HepG2 (cell line): ENCODE data around the gene PIP4K2C. TPM values are rescaled to one million over a fixed set of nuclear protein-coding genes. Genes with fewer than 3 reads are reported as not detected.

Experiments
- AHR ChIP-seq: IDR thresholded peaks from 2 replicates; pipeline ENCODE4 v1.6.1; 2018; ENCODE audit warnings: missing genetic modification reagents, missing compliant biosample characterization
- ARNTL ChIP-seq: sonication (generic); formaldehyde crosslinking; IDR thresholded peaks from 2 replicates; pipeline ENCODE4 v1.4.0; 2020; ENCODE audit warnings: mild to moderate bottlenecking, missing genetic modification reagents
- ASH2L ChIP-seq: fragments of 300-600, 200-600 bp; sonication (generic); IDR thresholded peaks from 2 replicates; pipeline ENCODE4 v1.7.0; 2017; ENCODE audit warnings: low read depth, mild to moderate bottlenecking, moderate library complexity, mixed read lengths, low read length; ENCODE audit not compliant: insufficient read length
- FIP1L1 ChIP-seq: fragments of 200-400 bp; formaldehyde crosslinking; IDR thresholded peaks from 2 replicates; pipeline ENCODE4 v1.6.1; 2018; ENCODE audit warnings: low read depth, mild to moderate bottlenecking, low read length, moderate library complexity, borderline replicate concordance; ENCODE audit not compliant: insufficient read depth
- HNF4G ChIP-seq, 2 experiments: sonication (generic) in 1 of 2; formaldehyde crosslinking in 1 of 2; IDR thresholded peaks; 2 replicates each; pipeline versions ENCODE4 v1.4.0 to v1.6.1; 2011 to 2020; ENCODE audit warnings: borderline replicate concordance in 2 of 2, low read depth in 2 of 2, mild to moderate bottlenecking in 2 of 2, low read length in 1 of 2, missing genetic modification reagents in 1 of 2, moderate library complexity in 1 of 2
- IKZF4 ChIP-seq: sonication (generic); formaldehyde crosslinking; IDR thresholded peaks from 2 replicates; pipeline ENCODE4 v1.5.1; 2020; ENCODE audit warnings: borderline replicate concordance, mild to moderate bottlenecking, low read depth, missing genetic modification reagents; ENCODE audit errors: not compliant biosample characterization
- NR3C1 ChIP-seq: sonication (generic); formaldehyde crosslinking; IDR thresholded peaks from 2 replicates; pipeline ENCODE4 v1.4.0; 2020; ENCODE audit warnings: missing genetic modification reagents
- PHF5A ChIP-seq: IDR thresholded peaks from one replicate; pipeline ENCODE4 v1.6.1; 2018; ENCODE audit warnings: low read depth, missing genetic modification reagents; ENCODE audit not compliant: unreplicated experiment
- POGZ ChIP-seq: sonication (generic); formaldehyde crosslinking; IDR thresholded peaks from 2 replicates; pipeline ENCODE4 v1.4.0; 2020; ENCODE audit warnings: mild to moderate bottlenecking, missing genetic modification reagents
- POLR2AphosphoS5 ChIP-seq: IDR thresholded peaks from 2 replicates; pipeline ENCODE4 v1.6.1; 2012; ENCODE audit warnings: low read depth, low read length
- TEAD3 ChIP-seq: optimal IDR thresholded peaks from 2 replicates; pipeline ENCODE3; 2016; ENCODE audit warnings: borderline replicate concordance
- ZBTB3 ChIP-seq: sonication (generic); formaldehyde crosslinking; IDR thresholded peaks from 2 replicates; pipeline ENCODE4 v1.4.0; 2020; ENCODE audit warnings: low read depth, mild to moderate bottlenecking, moderate library complexity, missing genetic modification reagents, borderline replicate concordance
- ZBTB7A ChIP-seq: sonication (generic); formaldehyde crosslinking; IDR thresholded peaks from 2 replicates; pipeline ENCODE4 v1.8.0; 2022; ENCODE audit warnings: mild to moderate bottlenecking, missing genetic modification reagents
- ZMYM3 ChIP-seq: sonication (generic); formaldehyde crosslinking; IDR thresholded peaks from 2 replicates; pipeline ENCODE4 v1.5.1; 2020; ENCODE audit warnings: mild to moderate bottlenecking, missing genetic modification reagents
- ZNF329 ChIP-seq: sonication (generic); formaldehyde crosslinking; IDR thresholded peaks from 2 replicates; pipeline ENCODE4 v1.9.0; 2021; ENCODE audit warnings: low read depth, mild to moderate bottlenecking, missing genetic modification reagents
- ZNF549 ChIP-seq: sonication (generic); formaldehyde crosslinking; IDR thresholded peaks from 2 replicates; pipeline ENCODE4 v1.5.0; 2020; ENCODE audit warnings: missing genetic modification reagents
- ZNF768 ChIP-seq: sonication (generic); formaldehyde crosslinking; IDR thresholded peaks from 2 replicates; pipeline ENCODE4 v1.4.0; 2020; ENCODE audit warnings: missing genetic modification reagents
- ZNF780A ChIP-seq: sonication (generic); formaldehyde crosslinking; IDR thresholded peaks from 2 replicates; pipeline ENCODE4 v1.8.0; 2022; ENCODE audit warnings: mild to moderate bottlenecking, missing genetic modification reagents, moderate library complexity
- ZSCAN12 ChIP-seq: sonication (generic); formaldehyde crosslinking; IDR thresholded peaks from 2 replicates; pipeline ENCODE4 v1.9.0; 2021; ENCODE audit warnings: mild to moderate bottlenecking, missing genetic modification reagents
- ZSCAN25 ChIP-seq: sonication (generic); formaldehyde crosslinking; IDR thresholded peaks from 2 replicates; pipeline ENCODE4 v1.8.0; 2022; ENCODE audit warnings: mild to moderate bottlenecking, missing genetic modification reagents
- polyA plus RNA-seq, 8 experiments: library from polyadenylated mRNA; depleted of rRNA in 3 of 8; stranded (reverse) in 7 of 8; unstranded in 1 of 8; fragments of >200 nt; fragmentation: Illumina TruSeq in 4 of 8; extraction: Trizol in 4 of 8; gene quantifications; 2 replicates each; pipeline versions ENCODE4 v1.2.1 to v1.2.3, GENCODE V29; 2011 to 2016; ENCODE audit warnings: low read depth in 4 of 8, missing spikeins in 1 of 8, mixed read lengths in 1 of 8; ENCODE audit not compliant: insufficient read depth in 1 of 8
- total RNA-seq, 5 experiments: library from RNA; depleted of rRNA; stranded (reverse); fragments of >200 nt; fragmentation: Illumina TruSeq; extraction: Trizol; gene quantifications; 2 replicates each; pipeline ENCODE4 v1.2.3, GENCODE V29; 2016; ENCODE audit warnings: low read depth in 1 of 5
- TF ChIP-seq, protein P1 (sequence below): sonication (generic); formaldehyde crosslinking; IDR thresholded peaks from 2 replicates; pipeline ENCODE4 v1.5.0; 2020; ENCODE audit warnings: mild to moderate bottlenecking, missing genetic modification reagents, borderline replicate concordance
- TF ChIP-seq, protein P2 (sequence below): sonication (generic); IDR thresholded peaks from 2 replicates; pipeline ENCODE4 v1.6.1; 2016; ENCODE audit warnings: low read depth, borderline replicate concordance
- TF ChIP-seq, protein P3 (sequence below): fragments of 450-650 bp; IDR thresholded peaks from 2 replicates; pipeline ENCODE4 v1.6.1; 2016

The PIP4K2C gene
- total and polyA plus RNA-seq, 2 of the 13 experiments (the other 11 are each of a cell fraction or from before 2014, with no cell fraction given), result 23.3 to 26.4 TPM

DNA sequence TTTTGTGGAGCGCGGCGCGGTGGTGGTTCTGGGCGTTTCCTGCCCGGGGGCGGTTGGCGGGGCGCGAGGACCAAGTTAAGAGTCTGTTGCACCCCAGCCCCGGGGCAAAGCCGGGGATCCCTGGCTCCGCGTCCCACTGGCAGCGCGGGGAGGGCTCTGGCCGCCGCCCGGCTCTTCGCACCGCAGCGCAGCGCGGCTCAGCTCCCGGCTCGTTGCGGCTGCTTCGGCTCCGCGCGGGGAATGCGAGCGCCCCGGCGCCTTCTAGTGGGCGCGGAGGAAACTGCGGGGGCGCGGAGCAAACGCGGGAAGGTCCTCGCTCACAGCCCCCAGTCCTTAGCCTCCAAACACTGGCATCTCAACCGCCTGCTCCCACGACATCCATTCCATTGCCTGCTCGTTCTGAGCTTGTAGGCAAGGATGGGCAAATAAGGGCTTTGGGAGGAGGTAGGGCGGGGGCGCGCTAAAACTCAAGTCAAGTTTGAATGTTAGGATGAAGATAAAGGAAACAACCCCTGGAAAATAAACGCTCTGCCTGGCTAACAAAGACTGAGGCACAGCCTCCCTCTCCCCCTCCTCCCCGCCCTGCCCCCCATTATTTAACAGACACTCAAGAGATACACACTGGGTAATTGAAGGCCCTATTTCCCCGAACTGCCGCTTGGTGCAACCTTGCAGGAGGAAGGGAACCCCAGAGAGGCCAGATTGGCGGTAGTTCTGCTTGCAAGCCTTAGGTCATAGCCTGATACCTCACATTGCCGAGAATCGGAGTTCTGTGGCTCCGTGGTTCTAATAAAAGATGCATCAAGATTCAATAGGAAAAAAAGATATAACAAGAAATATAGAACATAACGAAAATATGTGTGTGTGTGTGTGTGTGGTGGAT is 42.2 kb downstream of the PIP4K2C start, which contains the start of gene B4GALNT1 (continued):
- TF ChIP-seq, protein P1, sequence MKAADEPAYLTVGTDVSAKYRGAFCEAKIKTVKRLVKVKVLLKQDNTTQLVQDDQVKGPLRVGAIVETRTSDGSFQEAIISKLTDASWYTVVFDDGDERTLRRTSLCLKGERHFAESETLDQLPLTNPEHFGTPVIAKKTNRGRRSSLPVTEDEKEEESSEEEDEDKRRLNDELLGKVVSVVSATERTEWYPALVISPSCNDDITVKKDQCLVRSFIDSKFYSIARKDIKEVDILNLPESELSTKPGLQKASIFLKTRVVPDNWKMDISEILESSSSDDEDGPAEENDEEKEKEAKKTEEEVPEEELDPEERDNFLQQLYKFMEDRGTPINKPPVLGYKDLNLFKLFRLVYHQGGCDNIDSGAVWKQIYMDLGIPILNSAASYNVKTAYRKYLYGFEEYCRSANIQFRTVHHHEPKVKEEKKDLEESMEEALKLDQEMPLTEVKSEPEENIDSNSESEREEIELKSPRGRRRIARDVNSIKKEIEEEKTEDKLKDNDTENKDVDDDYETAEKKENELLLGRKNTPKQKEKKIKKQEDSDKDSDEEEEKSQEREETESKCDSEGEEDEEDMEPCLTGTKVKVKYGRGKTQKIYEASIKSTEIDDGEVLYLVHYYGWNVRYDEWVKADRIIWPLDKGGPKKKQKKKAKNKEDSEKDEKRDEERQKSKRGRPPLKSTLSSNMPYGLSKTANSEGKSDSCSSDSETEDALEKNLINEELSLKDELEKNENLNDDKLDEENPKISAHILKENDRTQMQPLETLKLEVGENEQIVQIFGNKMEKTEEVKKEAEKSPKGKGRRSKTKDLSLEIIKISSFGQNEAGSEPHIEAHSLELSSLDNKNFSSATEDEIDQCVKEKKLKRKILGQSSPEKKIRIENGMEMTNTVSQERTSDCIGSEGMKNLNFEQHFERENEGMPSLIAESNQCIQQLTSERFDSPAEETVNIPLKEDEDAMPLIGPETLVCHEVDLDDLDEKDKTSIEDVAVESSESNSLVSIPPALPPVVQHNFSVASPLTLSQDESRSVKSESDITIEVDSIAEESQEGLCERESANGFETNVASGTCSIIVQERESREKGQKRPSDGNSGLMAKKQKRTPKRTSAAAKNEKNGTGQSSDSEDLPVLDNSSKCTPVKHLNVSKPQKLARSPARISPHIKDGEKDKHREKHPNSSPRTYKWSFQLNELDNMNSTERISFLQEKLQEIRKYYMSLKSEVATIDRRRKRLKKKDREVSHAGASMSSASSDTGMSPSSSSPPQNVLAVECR (CRISPR knock-in tag), result peak; percentile 76; the same call in 1 of the 2 replicates
- TF ChIP-seq IKZF4 (CRISPR knock-in tag) (peak; percentile 89), ZMYM3 (CRISPR knock-in tag) (no peak; the same call in 1 of the 2 replicates), POGZ (CRISPR knock-in tag) (no peak; the same call in 1 of the 2 replicates), POLR2AphosphoS5 (no peak), ZBTB3 (CRISPR knock-in tag) (no peak), FIP1L1 (no peak), ZNF768 (CRISPR knock-in tag) (peak; percentile 55; the same call in 1 of the 2 replicates), ZNF549 (CRISPR knock-in tag) (no peak), ZNF780A (CRISPR knock-in tag) (no peak), HNF4G (IDR thresholded peaks at IDR 0.05; ENCODE audit: borderline replicate concordance, low read depth, low read length) (no peak), HNF4G (CRISPR knock-in tag; IDR thresholded peaks at IDR 0.05; ENCODE audit: borderline replicate concordance, low read depth) (no peak), ZNF329 (no peak), AHR (no peak), ZSCAN25 (CRISPR knock-in tag) (peak; percentile 50; the same call in 1 of the 2 replicates), NR3C1 (CRISPR knock-in tag) (no peak), ARNTL (CRISPR knock-in tag) (0 out of 2 replicates have a peak, but pooled peaks have one; percentile 39), ASH2L (peak; percentile 41), TEAD3 (CRISPR knock-in tag) (peak; percentile 79), ZBTB7A (CRISPR knock-in tag) (peak; percentile 67; the same call in 1 of the 2 replicates), PHF5A (no peak), ZSCAN12 (CRISPR knock-in tag) (peak; percentile 22; the same call in 1 of the 2 replicates)
- TF ChIP-seq, protein P2, sequence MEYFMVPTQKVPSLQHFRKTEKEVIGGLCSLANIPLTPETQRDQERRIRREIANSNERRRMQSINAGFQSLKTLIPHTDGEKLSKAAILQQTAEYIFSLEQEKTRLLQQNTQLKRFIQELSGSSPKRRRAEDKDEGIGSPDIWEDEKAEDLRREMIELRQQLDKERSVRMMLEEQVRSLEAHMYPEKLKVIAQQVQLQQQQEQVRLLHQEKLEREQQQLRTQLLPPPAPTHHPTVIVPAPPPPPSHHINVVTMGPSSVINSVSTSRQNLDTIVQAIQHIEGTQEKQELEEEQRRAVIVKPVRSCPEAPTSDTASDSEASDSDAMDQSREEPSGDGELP, result no peak
- TF ChIP-seq, protein P3, sequence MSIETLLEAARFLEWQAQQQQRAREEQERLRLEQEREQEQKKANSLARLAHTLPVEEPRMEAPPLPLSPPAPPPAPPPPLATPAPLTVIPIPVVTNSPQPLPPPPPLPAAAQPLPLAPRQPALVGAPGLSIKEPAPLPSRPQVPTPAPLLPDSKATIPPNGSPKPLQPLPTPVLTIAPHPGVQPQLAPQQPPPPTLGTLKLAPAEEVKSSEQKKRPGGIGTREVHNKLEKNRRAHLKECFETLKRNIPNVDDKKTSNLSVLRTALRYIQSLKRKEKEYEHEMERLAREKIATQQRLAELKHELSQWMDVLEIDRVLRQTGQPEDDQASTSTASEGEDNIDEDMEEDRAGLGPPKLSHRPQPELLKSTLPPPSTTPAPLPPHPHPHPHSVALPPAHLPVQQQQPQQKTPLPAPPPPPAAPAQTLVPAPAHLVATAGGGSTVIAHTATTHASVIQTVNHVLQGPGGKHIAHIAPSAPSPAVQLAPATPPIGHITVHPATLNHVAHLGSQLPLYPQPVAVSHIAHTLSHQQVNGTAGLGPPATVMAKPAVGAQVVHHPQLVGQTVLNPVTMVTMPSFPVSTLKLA, result no peak
